ENCODE measurements around the gene IGFN1.

The IGFN1 gene

GRCh38 chr1:201205036-201205435 lies 14.4 kb downstream of the IGFN1 start:
- no peak overlapping the region for H3K27ac ChIP-seq
- no peak for TF ChIP-seq CTCF (conservative IDR thresholded peaks at IDR 0.05)

GRCh38 chr1:201206176-201206575 lies 15.6 kb downstream of the IGFN1 start:
- TF ChIP-seq CTCF (conservative IDR thresholded peaks at IDR 0.05): no peak
- H3K27ac ChIP-seq: no peak overlapping the region

- TF ChIP-seq CTCF (conservative IDR thresholded peaks at IDR 0.05): no peak
- H3K27ac ChIP-seq: no peak overlapping the region
Measured at GRCh38 chr1:201207046-201207445, 16.4 kb downstream of the IGFN1 start.

GRCh38 chr1:201208236-201208635 lies 17.6 kb downstream of the IGFN1 start:
- no peak for TF ChIP-seq CTCF (conservative IDR thresholded peaks at IDR 0.05)
- no peak overlapping the region for H3K27ac ChIP-seq

- H3K27ac ChIP-seq: no peak overlapping the region
- TF ChIP-seq CTCF (conservative IDR thresholded peaks at IDR 0.05): no peak
Measured at GRCh38 chr1:201212056-201212455, 21.4 kb downstream of the IGFN1 start.

- no peak for TF ChIP-seq CTCF (conservative IDR thresholded peaks at IDR 0.05)
- no peak overlapping the region for H3K27ac ChIP-seq
Measured at GRCh38 chr1:201212461-201213055, 21.9 kb downstream of the IGFN1 start.

- H3K27ac ChIP-seq: no peak overlapping the region
- no peak for TF ChIP-seq CTCF (conservative IDR thresholded peaks at IDR 0.05)
Measured at GRCh38 chr1:201213106-201213770, 22.6 kb downstream of the IGFN1 start.
